Esophagus (tissue), 2 donors: ENCODE results near the gene TBL1X. TPM values are rescaled to one million over a fixed set of nuclear protein-coding genes. Genes with fewer than 3 reads are reported as not detected.

ENCODE experiments used
- H3K27ac ChIP-seq, 2 donors: one replicate each; pipeline ENCODE4 v1.5.1; 2013; ENCODE audit warnings: low read depth in 2 of 2, mild to moderate bottlenecking in 2 of 2, inconsistent platforms in 1 of 2, low read length in 1 of 2, moderate library complexity in 1 of 2
- H3K27me3 ChIP-seq, 2 donors: one replicate each; pipeline ENCODE4 v1.6.1; 2013; ENCODE audit warnings: low read length in 2 of 2, control low read depth in 1 of 2, mild to moderate bottlenecking in 1 of 2; ENCODE audit not compliant: insufficient read depth in 2 of 2, control insufficient read depth in 1 of 2
- H3K36me3 ChIP-seq, 2 donors: one replicate each; pipeline ENCODE4 v1.6.1; 2013; ENCODE audit warnings: low read length in 1 of 2; ENCODE audit not compliant: control insufficient read depth in 2 of 2, insufficient read depth in 2 of 2
- H3K4me1 ChIP-seq, 2 donors: one replicate each; pipeline ENCODE4 v1.6.1; 2013; ENCODE audit warnings: low read length in 1 of 2; ENCODE audit not compliant: control insufficient read depth in 2 of 2, insufficient read depth in 2 of 2
- H3K4me3 ChIP-seq, 2 donors: one replicate each; pipeline ENCODE4 v1.5.1; 2013; ENCODE audit warnings: low read length in 2 of 2, mild to moderate bottlenecking in 2 of 2, low read depth in 1 of 2, moderate library complexity in 1 of 2
- H3K9me3 ChIP-seq, 2 donors: one replicate each; pipeline ENCODE4 v1.6.1; 2013; ENCODE audit warnings: mild to moderate bottlenecking in 2 of 2, low read depth in 1 of 2, low read length in 1 of 2, moderate library complexity in 1 of 2; ENCODE audit not compliant: control insufficient read depth in 2 of 2, insufficient read depth in 1 of 2
- WGBS, 2 donors: extraction: QIAGEN DNeasy Blood & Tissue Kit; methylation state at CpG; one replicate each; pipeline ENCODE4 v1.1.7; 2013; 5-methylcytosine and 5-hydroxymethylcytosine counted together
- polyA plus RNA-seq, 2 donors: library from polyadenylated mRNA; stranded (reverse); fragments of 200-250 nt; gene quantifications; one replicate each; pipeline ENCODE4 v1.2.3, GENCODE V29; 2013
- donor health status: healthy with polysubstance abuse.
- donor health status: Bipolar disorder and iron deficiency.

Gene TBL1X
- polyA plus RNA-seq, 2 donors: 3.7 to 5.8 TPM

GRCh38 chrX:9635368-9635767 lies 170.5 kb downstream of the TBL1X start:
- peak overlapping the region in 1 of 2 donors; percentile 27 for H3K27ac ChIP-seq
- no peaks in the 10 kb centered on the region for H3K9me3 ChIP-seq
- H3K27me3 ChIP-seq: no peaks in the 10 kb centered on the region
- 53 to 79% methylated on average over 4 of the region's 4 CpGs for WGBS, 2 donors
- H3K36me3 ChIP-seq: no peaks in the 10 kb centered on the region
- H3K4me1 ChIP-seq: peaks cover 4% of the 10 kb centered on the region in 2 donors
- no peak overlapping the region for H3K4me3 ChIP-seq

- Histone ChIP-seq H3K4me1 (peaks cover 4% of the 10 kb centered on the region in 2 donors), H3K4me3 (no peak overlapping the region), H3K27me3 (no peaks in the 10 kb centered on the region), H3K9me3 (no peaks in the 10 kb centered on the region), H3K36me3 (no peaks in the 10 kb centered on the region), H3K27ac (peak overlapping the region in 1 of 2 donors; percentile 27)
- WGBS, 2 donors: 45 to 62% methylated on average over 4 of the region's 4 CpGs
Observed at GRCh38 chrX:9635803-9636202, 170.9 kb downstream of the TBL1X start.

GRCh38 chrX:9638871-9639270 lies 174.0 kb downstream of the TBL1X start:
- Histone ChIP-seq H3K9me3 (no peaks in the 10 kb centered on the region), H3K36me3 (no peaks in the 10 kb centered on the region), H3K27ac (no peak overlapping the region), H3K27me3 (no peaks in the 10 kb centered on the region), H3K4me3 (no peak overlapping the region), H3K4me1 (peaks cover 4 to 6% of the 10 kb centered on the region in 2 donors)

DNA sequence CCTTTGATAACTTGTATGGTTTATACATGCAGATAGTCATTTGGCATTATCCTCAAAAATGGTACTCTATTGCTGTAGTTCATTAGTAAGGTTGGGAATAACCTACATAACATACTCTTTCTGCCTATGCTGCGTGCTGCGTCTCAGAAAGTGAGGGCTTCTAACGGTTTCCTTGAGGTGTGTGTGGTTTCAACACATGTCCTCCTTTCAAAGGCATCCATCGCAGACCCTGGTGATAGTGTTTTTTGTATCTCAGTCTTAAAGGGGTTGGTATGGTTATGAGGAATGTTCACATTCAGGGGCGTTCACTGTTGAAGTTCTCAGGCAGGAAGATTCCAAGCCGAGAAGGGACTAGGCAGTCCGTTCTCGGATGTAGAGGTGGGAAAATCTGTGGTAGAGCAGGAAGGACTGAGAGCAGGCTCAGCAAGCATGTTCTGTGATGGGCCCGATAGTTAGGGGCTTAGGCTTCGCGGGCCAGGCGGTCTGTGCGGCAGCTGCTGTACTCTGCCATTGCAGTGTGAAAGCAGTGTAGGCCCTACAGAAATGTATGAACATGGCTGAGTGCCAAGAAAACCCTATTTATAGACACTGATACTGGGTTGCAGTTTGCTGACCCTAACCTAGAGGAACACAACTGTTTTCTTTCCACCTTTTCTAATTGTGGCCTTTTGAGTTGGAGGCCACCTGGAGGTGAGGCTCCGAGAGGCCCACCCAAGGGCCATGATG lies 177.6 kb downstream of the TBL1X start:
- Histone ChIP-seq H3K4me3 (no peak overlapping the region), H3K27me3 (no peaks in the 10 kb centered on the region), H3K27ac (no peak overlapping the region), H3K4me1 (peaks cover 0 to 2% of the 10 kb centered on the region in 2 donors), H3K36me3 (no peaks in the 10 kb centered on the region), H3K9me3 (no peaks in the 10 kb centered on the region)
- 88 to 91% methylated on average over 14 of the region's 14 CpGs for WGBS, 2 donors

DNA sequence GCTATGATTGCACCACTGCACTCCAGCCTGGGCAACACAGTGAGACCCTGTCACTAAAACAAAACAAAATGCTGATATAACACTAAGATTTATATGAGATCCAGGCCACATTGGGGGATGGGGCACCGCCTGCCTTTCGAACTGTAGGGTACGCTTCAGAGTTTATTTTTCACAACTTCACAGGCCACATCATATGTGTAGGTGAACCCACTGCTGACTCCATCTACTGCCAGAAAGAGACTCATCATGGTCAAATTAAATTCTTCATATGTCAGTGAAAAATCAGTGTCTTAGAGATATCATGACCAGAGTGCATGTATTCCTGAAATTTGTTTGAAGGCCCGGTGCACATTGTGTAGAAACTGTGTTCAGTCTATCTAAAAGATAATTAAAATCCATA lies 178.9 kb downstream of the TBL1X start:
- H3K9me3 ChIP-seq: no peaks in the 10 kb centered on the region
- H3K36me3 ChIP-seq: no peaks in the 10 kb centered on the region
- 90 to 93% methylated on average over 4 of the region's 4 CpGs for WGBS, 2 donors
- peaks cover 0 to 2% of the 10 kb centered on the region in 2 donors for H3K4me1 ChIP-seq
- H3K27ac ChIP-seq: no peak overlapping the region
- H3K4me3 ChIP-seq: no peak overlapping the region
- H3K27me3 ChIP-seq: no peaks in the 10 kb centered on the region

DNA sequence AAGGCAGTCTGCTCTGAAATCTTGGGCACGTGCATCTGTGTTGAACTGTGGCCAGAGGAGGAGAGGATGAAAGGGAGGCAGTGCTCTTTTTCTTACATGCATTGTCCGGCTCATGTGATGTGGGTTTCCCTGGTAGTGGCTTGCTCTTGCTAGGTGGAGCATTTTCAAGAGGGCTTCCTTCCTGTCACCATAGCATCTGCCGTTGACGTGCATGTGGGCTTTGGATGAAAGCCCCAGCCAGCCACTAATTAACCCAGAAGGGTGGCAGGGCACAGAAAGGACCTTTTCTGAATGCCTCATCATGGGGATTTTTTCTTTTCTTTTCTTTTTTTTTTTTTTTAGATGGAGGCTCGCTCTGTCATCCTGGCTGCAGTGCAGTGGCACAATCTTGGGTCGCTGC lies 179.5 kb downstream of the TBL1X start:
- Histone ChIP-seq H3K36me3 (no peaks in the 10 kb centered on the region), H3K4me3 (no peak overlapping the region), H3K27ac (no peak overlapping the region), H3K27me3 (no peaks in the 10 kb centered on the region), H3K4me1 (peaks cover 0 to 2% of the 10 kb centered on the region in 2 donors), H3K9me3 (no peaks in the 10 kb centered on the region)
- 60 to 61% methylated on average over 6 of the region's 6 CpGs for WGBS, 2 donors

DNA sequence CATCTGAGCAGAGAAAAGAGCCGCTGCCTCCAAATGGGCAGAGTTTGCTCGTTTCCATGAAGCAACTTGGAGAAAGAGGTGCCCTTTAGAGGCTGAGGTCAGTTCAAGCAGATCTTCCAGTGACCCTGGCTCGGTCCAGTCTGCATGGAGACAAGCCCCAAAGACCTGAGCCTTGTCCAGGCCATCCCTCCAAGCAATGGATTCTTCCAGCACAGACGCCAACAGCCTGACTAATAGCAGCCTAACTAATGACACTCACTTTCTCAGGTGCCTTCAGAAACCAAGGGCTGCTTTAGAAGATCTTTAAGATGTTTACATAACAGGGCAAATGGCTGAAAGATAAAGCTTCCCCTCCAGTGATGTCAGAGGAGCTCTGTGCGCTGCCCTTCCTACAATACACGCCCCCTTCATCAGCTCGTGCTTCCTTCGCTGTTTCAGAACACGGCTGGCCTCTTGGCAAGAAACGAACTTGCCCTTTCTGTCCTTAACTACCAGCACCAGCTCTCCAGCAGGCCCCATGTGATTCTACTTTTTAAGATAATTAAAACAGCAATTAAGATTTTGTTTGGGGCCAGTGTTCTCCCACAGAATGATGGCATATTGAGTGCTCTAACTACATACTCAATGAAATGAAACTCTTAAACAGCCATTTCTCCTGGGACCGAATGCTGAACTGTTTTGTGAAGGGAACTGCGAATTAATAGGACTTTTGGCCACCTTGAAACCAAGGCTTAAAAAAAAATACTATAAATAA lies 181.8 kb downstream of the TBL1X start:
- Histone ChIP-seq H3K4me1 (peaks cover 0 to 2% of the 10 kb centered on the region in 2 donors), H3K36me3 (no peaks in the 10 kb centered on the region), H3K27me3 (no peaks in the 10 kb centered on the region), H3K4me3 (no peak overlapping the region), H3K9me3 (no peaks in the 10 kb centered on the region), H3K27ac (no peak overlapping the region)
- WGBS, 2 donors: 66 to 77% methylated on average over 12 of the region's 12 CpGs

DNA sequence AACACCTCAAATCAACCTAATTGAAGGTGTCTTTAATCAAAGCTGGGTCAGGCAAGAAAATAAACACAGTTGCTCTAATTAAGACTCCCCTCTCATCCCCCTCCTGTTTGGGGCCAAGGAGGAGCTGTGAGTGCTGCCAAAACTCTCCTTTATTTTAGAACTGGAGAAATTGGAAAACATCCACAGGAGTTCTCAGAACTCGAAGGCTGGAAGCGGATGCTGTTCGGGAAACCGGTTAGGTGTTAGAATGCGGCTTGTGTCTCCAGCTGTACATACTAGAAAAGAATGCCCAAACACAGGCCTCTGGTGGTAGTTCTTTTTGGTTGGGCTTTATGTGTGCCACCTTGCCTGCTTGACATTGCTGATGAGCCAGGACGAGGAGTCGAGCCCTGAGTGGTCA lies 182.6 kb downstream of the TBL1X start:
- Histone ChIP-seq H3K4me3 (no peak overlapping the region), H3K4me1 (peaks cover 0 to 2% of the 10 kb centered on the region in 2 donors), H3K27me3 (no peaks in the 10 kb centered on the region), H3K9me3 (no peaks in the 10 kb centered on the region), H3K36me3 (no peaks in the 10 kb centered on the region), H3K27ac (no peak overlapping the region)
- WGBS, 2 donors: 38 to 67% methylated on average over 7 of the region's 7 CpGs

DNA sequence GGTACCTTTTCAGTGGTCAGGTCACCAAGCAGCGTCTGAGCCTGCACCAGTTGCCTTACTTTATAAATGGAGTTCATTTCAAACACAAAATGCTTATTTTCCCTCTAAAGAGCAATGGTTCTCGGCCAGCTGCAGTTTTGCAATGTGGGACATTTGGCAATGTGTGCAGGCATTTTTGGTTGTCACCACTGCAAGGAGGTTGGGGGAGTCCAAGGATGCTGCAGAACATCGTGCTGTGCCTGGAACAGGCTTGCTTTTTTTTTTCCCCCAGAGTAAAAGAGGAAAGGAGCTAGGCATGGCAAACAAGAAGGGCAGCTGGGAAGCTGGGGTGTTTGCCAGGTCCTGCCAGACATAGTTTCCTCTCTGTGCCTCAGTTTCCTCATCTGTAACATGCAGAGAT lies 185.2 kb downstream of the TBL1X start:
- 69 to 81% methylated on average over 3 of the region's 3 CpGs for WGBS, 2 donors
- Histone ChIP-seq H3K27ac (no peak overlapping the region), H3K27me3 (no peaks in the 10 kb centered on the region), H3K9me3 (no peaks in the 10 kb centered on the region), H3K4me1 (no peaks in the 10 kb centered on the region), H3K36me3 (no peaks in the 10 kb centered on the region), H3K4me3 (no peak overlapping the region)

DNA sequence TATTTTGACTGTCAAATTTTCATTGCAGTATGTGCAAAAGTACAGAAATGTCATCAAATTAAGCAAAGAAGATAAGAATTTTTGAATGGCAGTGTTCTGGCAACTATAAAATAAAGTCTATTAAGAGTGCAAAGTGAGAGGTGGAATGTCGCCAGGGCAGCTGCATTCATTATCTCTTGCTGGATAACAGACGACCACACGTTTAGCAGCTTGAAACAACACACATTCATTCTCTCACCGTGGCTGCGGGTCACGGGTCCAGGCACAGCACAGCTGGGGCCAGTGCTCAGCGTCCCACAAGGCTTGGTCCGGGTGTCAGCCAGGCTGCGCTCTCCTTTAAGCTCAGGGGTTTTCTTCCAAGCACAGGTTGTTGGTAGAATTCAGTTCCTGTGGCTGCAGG lies 186.9 kb downstream of the TBL1X start:
- Histone ChIP-seq H3K4me3 (no peak overlapping the region), H3K4me1 (no peaks in the 10 kb centered on the region), H3K27ac (no peak overlapping the region), H3K27me3 (no peaks in the 10 kb centered on the region), H3K9me3 (no peaks in the 10 kb centered on the region), H3K36me3 (no peaks in the 10 kb centered on the region)
- 48 to 73% methylated on average over 9 of the region's 9 CpGs for WGBS, 2 donors
